Epithelial cell of prostate (primary cell): ENCODE measurements around the gene APEH.
A peak's percentile ranks its signal among the peaks of the same experiment; 100 is the strongest.
"Not testable (repeated sequence)": the region's sequence is repeated elsewhere in the genome, so short reads cannot be mapped to it uniquely, and the experiment has no call there.

Experiments
- DNase-seq: peaks from one replicate; pipeline ENCODE4 v3.0.0-alpha.2; 2011; ENCODE audit warnings: low read depth, low spot score
- H3K27ac ChIP-seq: fragments of 450-650 bp; 2 replicates; pipeline ENCODE4 v1.5.1; 2017; ENCODE audit warnings: mild to moderate bottlenecking

The APEH gene

GRCh38 chr3:49666592-49666991, 7.6 kb upstream of the APEH start:
- no peak overlapping the region for H3K27ac ChIP-seq
- no peak for DNase-seq

GRCh38 chr3:49667701-49668413, 6.3 kb upstream of the APEH start:
- DNase-seq, result no peak
- H3K27ac ChIP-seq, result no peak overlapping the region

GRCh38 chr3:49668414-49668797, 5.7 kb upstream of the APEH start:
- DNase-seq, result no peak
- no peak overlapping the region for H3K27ac ChIP-seq

GRCh38 chr3:49668861-49669260, 5.3 kb upstream of the APEH start:
- no peak for DNase-seq
- H3K27ac ChIP-seq, result no peak overlapping the region

- no peak for DNase-seq
- H3K27ac ChIP-seq, result no peak overlapping the region
These were observed 4.8 kb upstream of the APEH start for GRCh38 chr3:49669352-49669751.

GRCh38 chr3:49670940-49671290, 3.2 kb upstream of the APEH start:
- no peak for DNase-seq
- H3K27ac ChIP-seq, result no peak overlapping the region

GRCh38 chr3:49671291-49672288, 2.6 kb upstream of the APEH start:
- DNase-seq, result peak; percentile 12
- no peak overlapping the region for H3K27ac ChIP-seq

- H3K27ac ChIP-seq, result peak overlapping the region; percentile 82
- DNase-seq, result no peak
These were observed 933 bp upstream of the APEH start for GRCh38 chr3:49673121-49673714.

GRCh38 chr3:49674497-49674983, 389 bp downstream of the APEH start:
- H3K27ac ChIP-seq, result peak overlapping the region; percentile 82
- DNase-seq, result no peak

- DNase-seq, result no peak
- no peak overlapping the region for H3K27ac ChIP-seq
These were observed 1.8 kb downstream of the APEH start for GRCh38 chr3:49675912-49676311.

GRCh38 chr3:49680493-49681231, 6.5 kb downstream of the APEH start:
- no peak for DNase-seq

GRCh38 chr3:49681232-49681522, 7.0 kb downstream of the APEH start:
- DNase-seq, result no peak
- H3K27ac ChIP-seq, result no peak overlapping the region

More at GRCh38 chr3:49680493-49681231, 6.5 kb downstream of the APEH start:
- H3K27ac ChIP-seq, result no peak overlapping the region

- DNase-seq, result no peak
- no peak overlapping the region for H3K27ac ChIP-seq
These were observed 7.4 kb downstream of the APEH start for GRCh38 chr3:49681543-49681942.

GRCh38 chr3:49683162-49683561, 9.0 kb downstream of the APEH start:
- H3K27ac ChIP-seq, result no peak overlapping the region
- no peak for DNase-seq

GRCh38 chr3:49684453-49684852, 10.3 kb downstream of the APEH start:
- H3K27ac ChIP-seq, DNase-seq: not testable (repeated sequence)

GRCh38 chr3:49685103-49685502, 11.0 kb downstream of the APEH start:
- not testable (repeated sequence) for H3K27ac ChIP-seq, DNase-seq

GRCh38 chr3:49685846-49686245, 11.7 kb downstream of the APEH start:
- not testable (repeated sequence) for H3K27ac ChIP-seq, DNase-seq

- H3K27ac ChIP-seq, DNase-seq: not testable (repeated sequence)
These were observed 12.2 kb downstream of the APEH start for GRCh38 chr3:49686346-49686745.

GRCh38 chr3:49686769-49687423, 12.7 kb downstream of the APEH start:
- not testable (repeated sequence) for H3K27ac ChIP-seq, DNase-seq

GRCh38 chr3:49687424-49687795, 13.3 kb downstream of the APEH start:
- H3K27ac ChIP-seq, DNase-seq: not testable (repeated sequence)
